ENCODE data around the gene WIZ. TPM values are rescaled to one million over a fixed set of nuclear protein-coding genes. Genes with fewer than 3 reads are reported as not detected.

WIZ gene
- total RNA-seq, 1 experiment from 2014 or later, result 37.5 TPM

GRCh38 chr19:15404097-15404779 lies 45.5 kb downstream of the WIZ start:
- CTCF ChIA-PET, result no interaction called here
- intact Hi-C loops (cut with micrococcal nuclease; ENCODE audit: unreplicated experiment), result no loop called here
- Mint-ChIP-seq H3K27me3 (ENCODE audit: insufficient read depth, unreplicated experiment) (no peaks in the 10 kb centered on the region), H3K27ac (ENCODE audit: unreplicated experiment) (no peak overlapping the region), H3K4me3 (ENCODE audit: unreplicated experiment) (no peak overlapping the region), H3K4me1 (ENCODE audit: low read depth, unreplicated experiment) (no peaks in the 10 kb centered on the region), H3K9me3 (ENCODE audit: unreplicated experiment) (no peaks in the 10 kb centered on the region), H3K36me3 (ENCODE audit: insufficient read depth, unreplicated experiment) (peaks cover 68% of the 10 kb centered on the region)
- no peaks in the 10 kb centered on the region for H3K4me1 ChIP-seq
- BruUV-seq (replicated peaks), result no TSS peak
- H3K27me3 ChIP-seq (replicated peaks; ENCODE audit: control insufficient read depth, insufficient read depth, low read length), result no peaks in the 10 kb centered on the region
- no peaks in the 10 kb centered on the region for H3K9me3 ChIP-seq
- no peaks in the 10 kb centered on the region; the same call in 1 of the 2 replicates for H3K36me3 ChIP-seq (ENCODE audit: control insufficient read depth, insufficient read depth, low read length)
- no peak for DNase-seq
- H3K4me3 ChIP-seq (ENCODE audit: low read depth, low read length), result no peak overlapping the region
- TF ChIP-seq, protein P1, sequence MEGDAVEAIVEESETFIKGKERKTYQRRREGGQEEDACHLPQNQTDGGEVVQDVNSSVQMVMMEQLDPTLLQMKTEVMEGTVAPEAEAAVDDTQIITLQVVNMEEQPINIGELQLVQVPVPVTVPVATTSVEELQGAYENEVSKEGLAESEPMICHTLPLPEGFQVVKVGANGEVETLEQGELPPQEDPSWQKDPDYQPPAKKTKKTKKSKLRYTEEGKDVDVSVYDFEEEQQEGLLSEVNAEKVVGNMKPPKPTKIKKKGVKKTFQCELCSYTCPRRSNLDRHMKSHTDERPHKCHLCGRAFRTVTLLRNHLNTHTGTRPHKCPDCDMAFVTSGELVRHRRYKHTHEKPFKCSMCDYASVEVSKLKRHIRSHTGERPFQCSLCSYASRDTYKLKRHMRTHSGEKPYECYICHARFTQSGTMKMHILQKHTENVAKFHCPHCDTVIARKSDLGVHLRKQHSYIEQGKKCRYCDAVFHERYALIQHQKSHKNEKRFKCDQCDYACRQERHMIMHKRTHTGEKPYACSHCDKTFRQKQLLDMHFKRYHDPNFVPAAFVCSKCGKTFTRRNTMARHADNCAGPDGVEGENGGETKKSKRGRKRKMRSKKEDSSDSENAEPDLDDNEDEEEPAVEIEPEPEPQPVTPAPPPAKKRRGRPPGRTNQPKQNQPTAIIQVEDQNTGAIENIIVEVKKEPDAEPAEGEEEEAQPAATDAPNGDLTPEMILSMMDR (IDR thresholded peaks at IDR 0.05; ENCODE audit: insufficient read depth in 1 of 2, low read depth in 1 of 2, low read length in 1 of 2, severe bottlenecking in 1 of 2, unreplicated experiment in 1 of 2), result no peak
- POLR2A ChIA-PET, result no interaction called here

- Mint-ChIP-seq H3K36me3 (ENCODE audit: insufficient read depth, unreplicated experiment) (peaks cover 60% of the 10 kb centered on the region), H3K4me1 (ENCODE audit: low read depth, unreplicated experiment) (no peaks in the 10 kb centered on the region), H3K4me3 (ENCODE audit: unreplicated experiment) (no peak overlapping the region), H3K9me3 (ENCODE audit: unreplicated experiment) (no peaks in the 10 kb centered on the region), H3K27me3 (ENCODE audit: insufficient read depth, unreplicated experiment) (no peaks in the 10 kb centered on the region), H3K27ac (ENCODE audit: unreplicated experiment) (no peak overlapping the region)
- ChIA-PET CTCF (no interaction called here), POLR2A (no interaction called here)
- Histone ChIP-seq H3K36me3 (ENCODE audit: control insufficient read depth, insufficient read depth, low read length) (peaks cover 3% of the 10 kb centered on the region), H3K4me1 (no peaks in the 10 kb centered on the region), H3K27me3 (replicated peaks; ENCODE audit: control insufficient read depth, insufficient read depth, low read length) (no peaks in the 10 kb centered on the region), H3K4me3 (ENCODE audit: low read depth, low read length) (no peak overlapping the region), H3K9me3 (no peaks in the 10 kb centered on the region)
- DNase-seq, result no peak
- intact Hi-C loops (cut with micrococcal nuclease; ENCODE audit: unreplicated experiment), result no loop called here
- TF ChIP-seq, protein P1 (IDR thresholded peaks at IDR 0.05; ENCODE audit: insufficient read depth in 1 of 2, low read depth in 1 of 2, low read length in 1 of 2, severe bottlenecking in 1 of 2, unreplicated experiment in 1 of 2), result no peak
- BruUV-seq (replicated peaks), result no TSS peak
Observed at GRCh38 chr19:15403151-15403531, 46.6 kb downstream of the WIZ start.

GRCh38 chr19:15402411-15403150 lies 47.2 kb downstream of the WIZ start:
- no peak for DNase-seq
- Histone ChIP-seq H3K4me1 (no peaks in the 10 kb centered on the region), H3K4me3 (ENCODE audit: low read depth, low read length) (no peak overlapping the region), H3K27me3 (replicated peaks; ENCODE audit: control insufficient read depth, insufficient read depth, low read length) (no peaks in the 10 kb centered on the region), H3K36me3 (ENCODE audit: control insufficient read depth, insufficient read depth, low read length) (peaks cover 3% of the 10 kb centered on the region), H3K9me3 (no peaks in the 10 kb centered on the region)
- ChIA-PET POLR2A (no interaction called here), CTCF (no interaction called here)
- Mint-ChIP-seq H3K4me3 (ENCODE audit: unreplicated experiment) (no peak overlapping the region), H3K9me3 (ENCODE audit: unreplicated experiment) (no peaks in the 10 kb centered on the region), H3K36me3 (ENCODE audit: insufficient read depth, unreplicated experiment) (peaks cover 60% of the 10 kb centered on the region), H3K27ac (ENCODE audit: unreplicated experiment) (no peak overlapping the region), H3K27me3 (ENCODE audit: insufficient read depth, unreplicated experiment) (no peaks in the 10 kb centered on the region), H3K4me1 (ENCODE audit: low read depth, unreplicated experiment) (no peaks in the 10 kb centered on the region)
- intact Hi-C loops (cut with micrococcal nuclease; ENCODE audit: unreplicated experiment), result no loop called here
- TF ChIP-seq, protein P1 (IDR thresholded peaks at IDR 0.05; ENCODE audit: insufficient read depth in 1 of 2, low read depth in 1 of 2, low read length in 1 of 2, severe bottlenecking in 1 of 2, unreplicated experiment in 1 of 2), result no peak
- BruUV-seq (replicated peaks), result no TSS peak

All from Caco-2 (cell line).